ENCODE measurements around the gene SLC39A11.

DNA sequence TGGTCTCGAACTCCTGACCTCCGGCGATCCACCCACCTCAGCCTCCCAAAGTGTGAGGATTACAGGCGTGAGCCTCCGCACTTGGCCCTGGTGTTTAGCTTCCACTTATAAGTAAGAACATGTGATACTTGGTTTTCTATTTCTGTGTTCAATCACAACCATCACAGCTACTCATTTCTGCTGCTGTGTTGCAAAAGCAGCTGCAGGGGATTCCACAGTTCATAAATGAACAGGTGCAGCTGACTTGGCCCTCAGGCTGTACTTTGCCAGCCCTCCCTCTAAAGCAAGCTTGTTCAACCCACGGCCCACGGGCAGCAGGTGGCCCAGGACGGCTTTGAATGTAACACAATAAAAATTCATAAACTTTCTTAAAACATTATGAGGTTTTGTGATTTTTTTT is 79.2 kb downstream of the SLC39A11 start:
- no peak for TF ChIP-seq NFYB (CRISPR knock-in tag; conservative IDR thresholded peaks at IDR 0.05; ENCODE audit: low read depth)
- TF ChIP-seq, protein P1, sequence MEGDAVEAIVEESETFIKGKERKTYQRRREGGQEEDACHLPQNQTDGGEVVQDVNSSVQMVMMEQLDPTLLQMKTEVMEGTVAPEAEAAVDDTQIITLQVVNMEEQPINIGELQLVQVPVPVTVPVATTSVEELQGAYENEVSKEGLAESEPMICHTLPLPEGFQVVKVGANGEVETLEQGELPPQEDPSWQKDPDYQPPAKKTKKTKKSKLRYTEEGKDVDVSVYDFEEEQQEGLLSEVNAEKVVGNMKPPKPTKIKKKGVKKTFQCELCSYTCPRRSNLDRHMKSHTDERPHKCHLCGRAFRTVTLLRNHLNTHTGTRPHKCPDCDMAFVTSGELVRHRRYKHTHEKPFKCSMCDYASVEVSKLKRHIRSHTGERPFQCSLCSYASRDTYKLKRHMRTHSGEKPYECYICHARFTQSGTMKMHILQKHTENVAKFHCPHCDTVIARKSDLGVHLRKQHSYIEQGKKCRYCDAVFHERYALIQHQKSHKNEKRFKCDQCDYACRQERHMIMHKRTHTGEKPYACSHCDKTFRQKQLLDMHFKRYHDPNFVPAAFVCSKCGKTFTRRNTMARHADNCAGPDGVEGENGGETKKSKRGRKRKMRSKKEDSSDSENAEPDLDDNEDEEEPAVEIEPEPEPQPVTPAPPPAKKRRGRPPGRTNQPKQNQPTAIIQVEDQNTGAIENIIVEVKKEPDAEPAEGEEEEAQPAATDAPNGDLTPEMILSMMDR (IDR thresholded peaks at IDR 0.05): no peak
- TF ChIP-seq, protein P2, sequence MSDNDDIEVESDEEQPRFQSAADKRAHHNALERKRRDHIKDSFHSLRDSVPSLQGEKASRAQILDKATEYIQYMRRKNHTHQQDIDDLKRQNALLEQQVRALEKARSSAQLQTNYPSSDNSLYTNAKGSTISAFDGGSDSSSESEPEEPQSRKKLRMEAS (CRISPR knock-in tag; IDR thresholded peaks at IDR 0.05): no peak
- no peak for TF ChIP-seq RELA (CRISPR knock-in tag; IDR thresholded peaks at IDR 0.05; ENCODE audit: borderline replicate concordance)
